Gastrocnemius medialis (tissue), 4 donors: ENCODE results near the gene CHST13. TPM values are rescaled to one million over a fixed set of nuclear protein-coding genes. Genes with fewer than 3 reads are reported as not detected.

ENCODE experiments used
- ATAC-seq, 2 donors: fragments of 150-250 bp; one replicate each; pipeline ENCODE4 v1.9.1; 2016
- DNase-seq, 2 donors: peaks; one replicate each; pipeline ENCODE4 v3.0.0-alpha.2; 2019
- H3K27ac ChIP-seq, 4 donors: fragments of 200-600 bp; sonication (generic); 1 replicate in 1 of 4; 2 replicates in 3 of 4; pipeline ENCODE4 v1.5.1; 2016 to 2018; ENCODE audit warnings: mild to moderate bottlenecking in 2 of 4, moderate library complexity in 1 of 4
- H3K27me3 ChIP-seq, 3 donors: fragments of 200-600 bp; sonication (generic) in 2 of 3; 1 replicate in 1 of 3; 2 replicates in 2 of 3; pipeline versions ENCODE4 v1.5.1 to v1.6.0; 2016 to 2019; ENCODE audit warnings: mild to moderate bottlenecking in 1 of 3, moderate library complexity in 1 of 3
- H3K36me3 ChIP-seq, 2 donors: fragments of 200-600 bp; sonication (generic) in 1 of 2; one replicate each; pipeline ENCODE4 v1.5.1; 2017 to 2018
- H3K4me1 ChIP-seq, 2 donors: fragments of 200-600 bp; sonication (generic) in 1 of 2; one replicate each; pipeline ENCODE4 v1.5.1; 2016 to 2017; ENCODE audit warnings: mild to moderate bottlenecking in 2 of 2
- H3K4me3 ChIP-seq, 4 donors: fragments of 200-600 bp; sonication (generic) in 3 of 4; 1 replicate in 1 of 4; 2 replicates in 3 of 4; pipeline ENCODE4 v1.5.1; 2016 to 2019; ENCODE audit warnings: mild to moderate bottlenecking in 2 of 4
- H3K9me3 ChIP-seq, 3 donors: fragments of 200-600 bp; sonication (generic) in 2 of 3; 1 replicate in 1 of 3; 2 replicates in 2 of 3; pipeline ENCODE4 v1.5.1; 2016 to 2019
- POLR2A ChIP-seq, 2 donors: fragments of 450-650 bp; IDR thresholded peaks; one replicate each; pipeline ENCODE4 v1.6.1; 2017; ENCODE audit warnings: antibody characterized with exemption in 2 of 2, mild to moderate bottlenecking in 2 of 2, moderate library complexity in 2 of 2
- in situ Hi-C, 4 donors: fragments of 200-750 bp; cut with MboI; loops; one replicate each; pipeline versions ENCODE4 v1.15.0 to v1.8.0; 2017; ENCODE audit warnings: low sequenced_read_pairs in 4 of 4
- intact Hi-C: fragments of 100-400 bp; cut with DNase I; formaldehyde crosslinking; loops from one replicate; pipeline ENCODE4 v1.15.1; 2023; ENCODE audit warnings: low total_unique reads
- total RNA-seq, 4 donors: library from RNA; depleted of rRNA; stranded (reverse); fragments of >200 nt; gene quantifications; one replicate each; pipeline versions ENCODE4 v1.1.0 to v1.2.3, GENCODE V29; 2016
- TF ChIP-seq, protein P1 (sequence below), 5 experiments: fragments of 450-650 bp in 3 of 5; fragments of 200-600 bp in 2 of 5; sonication (generic) in 2 of 5; IDR thresholded peaks in 4 of 5; conservative IDR thresholded peaks in 1 of 5; 1 replicate in 4 of 5; 2 replicates in 1 of 5; pipeline ENCODE4 v1.5.1; 2016 to 2019; ENCODE audit warnings: antibody characterized with exemption in 5 of 5, mild to moderate bottlenecking in 3 of 5, moderate library complexity in 3 of 5

CHST13 gene
- total RNA-seq, 4 donors from 2014 or later, result 0.49 TPM; not detected in 3

DNA sequence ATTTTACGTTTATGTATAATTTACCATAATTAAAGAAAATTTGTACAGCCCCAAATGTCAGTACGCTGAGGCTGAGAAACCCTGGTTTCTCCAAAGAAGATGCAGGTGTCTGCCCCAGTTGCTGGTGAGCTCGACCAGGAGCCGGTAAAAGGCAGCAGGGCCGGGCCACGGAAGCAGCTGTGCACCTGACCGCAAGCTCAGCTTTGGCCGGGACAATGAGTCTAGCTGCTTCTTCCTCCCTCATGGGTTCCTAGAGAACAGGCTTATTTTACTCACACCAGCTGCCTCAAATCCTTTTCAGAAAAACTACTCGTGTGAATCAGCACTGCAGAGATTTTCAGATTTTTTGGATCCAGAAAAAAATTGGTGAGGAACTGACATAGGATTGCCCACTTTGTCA is 30.2 kb upstream of the CHST13 start:
- Histone ChIP-seq H3K9me3 (no peaks in the 10 kb centered on the region), H3K36me3 (no peaks in the 10 kb centered on the region), H3K27me3 (no peaks in the 10 kb centered on the region), H3K27ac (no peak overlapping the region), H3K4me3 (no peak overlapping the region), H3K4me1 (peaks cover 0 to 15% of the 10 kb centered on the region in 2 donors)
- DNase-seq (no peak), ATAC-seq (no peak)
- in situ Hi-C loops (no loop called here), intact Hi-C loops (no loop called here)
- no peak for TF ChIP-seq POLR2A (IDR thresholded peaks at IDR 0.05)
- TF ChIP-seq, protein P1, sequence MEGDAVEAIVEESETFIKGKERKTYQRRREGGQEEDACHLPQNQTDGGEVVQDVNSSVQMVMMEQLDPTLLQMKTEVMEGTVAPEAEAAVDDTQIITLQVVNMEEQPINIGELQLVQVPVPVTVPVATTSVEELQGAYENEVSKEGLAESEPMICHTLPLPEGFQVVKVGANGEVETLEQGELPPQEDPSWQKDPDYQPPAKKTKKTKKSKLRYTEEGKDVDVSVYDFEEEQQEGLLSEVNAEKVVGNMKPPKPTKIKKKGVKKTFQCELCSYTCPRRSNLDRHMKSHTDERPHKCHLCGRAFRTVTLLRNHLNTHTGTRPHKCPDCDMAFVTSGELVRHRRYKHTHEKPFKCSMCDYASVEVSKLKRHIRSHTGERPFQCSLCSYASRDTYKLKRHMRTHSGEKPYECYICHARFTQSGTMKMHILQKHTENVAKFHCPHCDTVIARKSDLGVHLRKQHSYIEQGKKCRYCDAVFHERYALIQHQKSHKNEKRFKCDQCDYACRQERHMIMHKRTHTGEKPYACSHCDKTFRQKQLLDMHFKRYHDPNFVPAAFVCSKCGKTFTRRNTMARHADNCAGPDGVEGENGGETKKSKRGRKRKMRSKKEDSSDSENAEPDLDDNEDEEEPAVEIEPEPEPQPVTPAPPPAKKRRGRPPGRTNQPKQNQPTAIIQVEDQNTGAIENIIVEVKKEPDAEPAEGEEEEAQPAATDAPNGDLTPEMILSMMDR (IDR thresholded peaks at IDR 0.05 in 4 of 5, conservative IDR thresholded peaks at IDR 0.05 in 1 of 5), result no peak

DNA sequence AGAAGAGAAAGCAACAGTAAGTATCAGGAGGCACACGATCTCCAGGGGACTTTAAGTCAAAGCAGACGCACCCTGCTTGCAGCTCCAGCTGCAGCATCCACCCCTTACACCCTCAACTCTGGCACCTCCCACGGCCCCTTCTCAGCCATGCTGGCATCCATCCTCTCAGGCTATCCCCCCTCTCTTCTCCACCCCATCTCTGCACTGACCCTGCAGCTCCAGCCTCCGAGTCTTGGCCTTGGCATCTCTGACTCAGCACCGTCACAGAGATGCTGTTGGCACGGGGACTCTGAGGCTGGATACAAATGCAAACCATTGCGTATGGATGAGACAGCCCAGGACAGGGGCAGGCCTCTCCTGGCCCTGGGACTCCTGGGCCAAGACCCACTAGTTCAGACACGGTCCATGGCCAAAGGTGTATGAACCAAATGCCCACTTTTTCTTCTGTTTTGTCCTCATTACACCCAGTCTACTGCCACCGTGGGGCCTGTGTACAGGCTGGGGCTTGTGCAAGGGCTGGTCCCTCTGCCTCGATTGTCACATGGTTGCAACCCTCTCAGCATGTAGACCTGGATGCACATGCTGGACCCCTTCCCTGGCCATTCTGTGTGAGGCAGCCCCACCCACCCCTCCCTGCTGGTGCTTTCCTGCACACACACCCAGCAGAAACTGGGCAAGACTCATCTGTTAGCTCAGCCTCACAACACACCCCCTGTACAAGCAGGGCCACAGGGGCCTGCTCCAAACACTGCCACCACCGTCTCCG is 29.6 kb upstream of the CHST13 start:
- TF ChIP-seq, protein P1 (IDR thresholded peaks at IDR 0.05 in 4 of 5, conservative IDR thresholded peaks at IDR 0.05 in 1 of 5), result no peak
- no peak for TF ChIP-seq POLR2A (IDR thresholded peaks at IDR 0.05)
- no peaks in the 10 kb centered on the region for H3K9me3 ChIP-seq
- DNase-seq, result no peak
- H3K27me3 ChIP-seq, result no peaks in the 10 kb centered on the region
- no peak for ATAC-seq
- in situ Hi-C loops, result no loop called here
- H3K36me3 ChIP-seq, result no peaks in the 10 kb centered on the region
- H3K4me3 ChIP-seq, result no peak overlapping the region
- H3K27ac ChIP-seq, result no peak overlapping the region
- intact Hi-C loops, result no loop called here
- peaks cover 0 to 15% of the 10 kb centered on the region in 2 donors for H3K4me1 ChIP-seq

DNA sequence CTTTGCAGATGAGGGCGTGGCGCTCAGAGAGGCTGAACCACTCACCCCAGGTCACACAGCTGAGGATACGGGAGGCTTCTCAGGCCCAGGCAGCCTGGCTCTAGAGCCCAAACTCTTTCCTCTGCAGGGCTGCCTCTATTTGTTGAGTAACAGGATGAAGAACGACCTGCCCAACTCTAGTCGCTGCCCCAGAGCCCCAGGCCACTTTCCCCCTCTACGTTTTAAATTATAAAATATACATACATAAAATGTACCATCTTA is 29.1 kb upstream of the CHST13 start:
- H3K27ac ChIP-seq, result no peak overlapping the region
- in situ Hi-C loops, result no loop called here
- no peak overlapping the region for H3K4me3 ChIP-seq
- no peak for DNase-seq
- H3K27me3 ChIP-seq, result no peaks in the 10 kb centered on the region
- H3K36me3 ChIP-seq, result no peaks in the 10 kb centered on the region
- peaks cover 0 to 15% of the 10 kb centered on the region in 2 donors for H3K4me1 ChIP-seq
- H3K9me3 ChIP-seq, result no peaks in the 10 kb centered on the region
- TF ChIP-seq POLR2A (IDR thresholded peaks at IDR 0.05), result no peak
- TF ChIP-seq, protein P1 (IDR thresholded peaks at IDR 0.05 in 4 of 5, conservative IDR thresholded peaks at IDR 0.05 in 1 of 5), result no peak
- ATAC-seq, result no peak
- intact Hi-C loops, result no loop called here

GRCh38 chr3:126495786-126496185 is 28.2 kb upstream of the CHST13 start:
- no peaks in the 10 kb centered on the region for H3K27me3 ChIP-seq
- no peak for TF ChIP-seq POLR2A (IDR thresholded peaks at IDR 0.05)
- TF ChIP-seq, protein P1 (IDR thresholded peaks at IDR 0.05 in 4 of 5, conservative IDR thresholded peaks at IDR 0.05 in 1 of 5), result no peak
- ATAC-seq, result no peak
- DNase-seq, result no peak
- H3K4me1 ChIP-seq, result peaks cover 0 to 10% of the 10 kb centered on the region in 2 donors
- no peak overlapping the region for H3K4me3 ChIP-seq
- intact Hi-C loops (no loop called here), in situ Hi-C loops (no loop called here)
- H3K9me3 ChIP-seq, result no peaks in the 10 kb centered on the region
- H3K27ac ChIP-seq, result no peak overlapping the region
- no peaks in the 10 kb centered on the region for H3K36me3 ChIP-seq
